ENCODE data around the gene INAVA.

DNA sequence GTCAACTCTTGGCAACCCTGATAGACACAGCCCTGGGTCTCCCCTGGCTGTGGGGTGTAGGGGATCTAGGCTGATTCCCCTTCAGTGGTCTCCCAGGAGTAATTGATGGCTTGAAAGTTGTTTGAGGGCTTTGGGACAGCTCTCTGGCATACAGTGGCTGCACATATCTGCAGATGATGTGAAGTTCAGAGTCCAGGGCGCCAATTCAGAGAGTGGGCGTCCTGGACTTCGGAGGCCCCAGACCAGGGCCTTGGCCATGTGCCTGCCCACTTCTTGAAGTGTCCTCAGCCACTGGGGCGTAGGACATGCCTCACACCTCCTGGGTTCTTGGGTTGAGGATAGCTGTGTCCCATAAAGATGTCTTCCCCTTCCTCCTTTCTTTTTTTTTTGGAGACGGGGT, 2.6 kb downstream of the INAVA start:
- TF ChIP-seq, protein P1, sequence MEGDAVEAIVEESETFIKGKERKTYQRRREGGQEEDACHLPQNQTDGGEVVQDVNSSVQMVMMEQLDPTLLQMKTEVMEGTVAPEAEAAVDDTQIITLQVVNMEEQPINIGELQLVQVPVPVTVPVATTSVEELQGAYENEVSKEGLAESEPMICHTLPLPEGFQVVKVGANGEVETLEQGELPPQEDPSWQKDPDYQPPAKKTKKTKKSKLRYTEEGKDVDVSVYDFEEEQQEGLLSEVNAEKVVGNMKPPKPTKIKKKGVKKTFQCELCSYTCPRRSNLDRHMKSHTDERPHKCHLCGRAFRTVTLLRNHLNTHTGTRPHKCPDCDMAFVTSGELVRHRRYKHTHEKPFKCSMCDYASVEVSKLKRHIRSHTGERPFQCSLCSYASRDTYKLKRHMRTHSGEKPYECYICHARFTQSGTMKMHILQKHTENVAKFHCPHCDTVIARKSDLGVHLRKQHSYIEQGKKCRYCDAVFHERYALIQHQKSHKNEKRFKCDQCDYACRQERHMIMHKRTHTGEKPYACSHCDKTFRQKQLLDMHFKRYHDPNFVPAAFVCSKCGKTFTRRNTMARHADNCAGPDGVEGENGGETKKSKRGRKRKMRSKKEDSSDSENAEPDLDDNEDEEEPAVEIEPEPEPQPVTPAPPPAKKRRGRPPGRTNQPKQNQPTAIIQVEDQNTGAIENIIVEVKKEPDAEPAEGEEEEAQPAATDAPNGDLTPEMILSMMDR (IDR thresholded peaks at IDR 0.05; ENCODE audit: poor library complexity): no peak
- TF ChIP-seq EZH2 (IDR thresholded peaks at IDR 0.05; ENCODE audit: borderline replicate concordance): no peak
- TF ChIP-seq EZH2phosphoT487 (IDR thresholded peaks at IDR 0.05; ENCODE audit: low read depth, severe bottlenecking, unreplicated experiment): no peak
